SIG-M5 (cell line): ENCODE results near the gene CLCNKB.
"Not testable (repeated sequence)": the region's sequence is repeated elsewhere in the genome, so short reads cannot be mapped to it uniquely, and the experiment has no call there.

ENCODE experiments used
- DNase-seq: peaks from one replicate; lab custom pipeline; 2025; lab: John Stamatoyannopoulos, UW

CLCNKB gene

GRCh38 chr1:16061266-16061665 is 17.7 kb downstream of the CLCNKB start:
- DNase-seq, result no peak

GRCh38 chr1:16061989-16062686 is 18.6 kb downstream of the CLCNKB start:
- not testable (repeated sequence) for DNase-seq

- DNase-seq, result not testable (repeated sequence)
Observed at GRCh38 chr1:16062687-16063075, 19.1 kb downstream of the CLCNKB start.

GRCh38 chr1:16063226-16063829 is 19.7 kb downstream of the CLCNKB start:
- no peak for DNase-seq

- DNase-seq, result no peak
Observed at GRCh38 chr1:16063921-16064320, 20.3 kb downstream of the CLCNKB start.

- no peak for DNase-seq
Observed at GRCh38 chr1:16064536-16065268, 21.1 kb downstream of the CLCNKB start.

- no peak for DNase-seq
Observed at GRCh38 chr1:16065269-16065576, 21.6 kb downstream of the CLCNKB start.

GRCh38 chr1:16066245-16066644 is 22.7 kb downstream of the CLCNKB start:
- no peak for DNase-seq

- no peak for DNase-seq
Observed at GRCh38 chr1:16067127-16067768, 23.7 kb downstream of the CLCNKB start.

- DNase-seq, result no peak
Observed at GRCh38 chr1:16067933-16068332, 24.4 kb downstream of the CLCNKB start.

GRCh38 chr1:16068356-16069270 is 25.0 kb downstream of the CLCNKB start:
- DNase-seq, result no peak

GRCh38 chr1:16070640-16071355 is 27.2 kb downstream of the CLCNKB start:
- no peak for DNase-seq

- no peak for DNase-seq
Observed at GRCh38 chr1:16071614-16072013, 28.0 kb downstream of the CLCNKB start.

- no peak for DNase-seq
Observed at GRCh38 chr1:16072095-16072494, 28.5 kb downstream of the CLCNKB start.

GRCh38 chr1:16072616-16073484 is 29.3 kb downstream of the CLCNKB start:
- no peak for DNase-seq

- DNase-seq, result no peak
Observed at GRCh38 chr1:16073490-16074119, 30.0 kb downstream of the CLCNKB start, which contains the start of gene FAM131C. FAM131C (minus strand) TSS chr1:16073651; CDS start chr1:16073442, 209 bp downstream.

- no peak for DNase-seq
Observed at GRCh38 chr1:16074217-16074616, 30.6 kb downstream of the CLCNKB start.

GRCh38 chr1:16075337-16076030 is 31.9 kb downstream of the CLCNKB start:
- DNase-seq, result no peak
